GM18507 (cell line): ENCODE results near the gene CPED1.
"Not testable (repeated sequence)": the region's sequence is repeated elsewhere in the genome, so short reads cannot be mapped to it uniquely, and the experiment has no call there.

ENCODE experiments used
- DNase-seq: peaks from one replicate; pipeline ENCODE4 v3.0.0; 2011; ENCODE audit warnings: low read depth; ENCODE audit not compliant: insufficient read length; ENCODE audit errors: extremely low spot score
- FAIRE-seq: peaks from 2 replicates; lab custom pipeline; 2011; peaks lifted over from hg19 to GRCh38; lab: Jason Lieb, UNC

Gene CPED1

DNA sequence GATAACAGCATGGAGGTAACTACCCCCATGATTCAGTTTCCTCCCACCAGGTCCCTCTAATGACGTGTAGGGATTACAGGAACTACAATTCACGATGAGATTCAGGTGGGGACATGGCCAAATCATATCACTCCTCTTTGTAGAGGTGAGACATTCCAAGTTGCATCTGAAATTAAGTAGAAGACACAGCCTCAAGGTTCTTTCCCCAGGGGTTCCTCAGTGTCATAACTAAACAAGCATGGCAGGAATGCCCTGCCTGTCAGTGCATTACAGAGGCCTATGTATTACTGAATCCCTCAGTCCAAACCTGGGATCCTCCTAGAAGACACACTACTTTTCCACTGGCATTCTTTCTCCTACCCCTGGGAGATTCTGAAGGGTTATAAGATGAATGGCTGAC is 297.7 kb downstream of the CPED1 start:
- FAIRE-seq: no peak
- no peak for DNase-seq

DNA sequence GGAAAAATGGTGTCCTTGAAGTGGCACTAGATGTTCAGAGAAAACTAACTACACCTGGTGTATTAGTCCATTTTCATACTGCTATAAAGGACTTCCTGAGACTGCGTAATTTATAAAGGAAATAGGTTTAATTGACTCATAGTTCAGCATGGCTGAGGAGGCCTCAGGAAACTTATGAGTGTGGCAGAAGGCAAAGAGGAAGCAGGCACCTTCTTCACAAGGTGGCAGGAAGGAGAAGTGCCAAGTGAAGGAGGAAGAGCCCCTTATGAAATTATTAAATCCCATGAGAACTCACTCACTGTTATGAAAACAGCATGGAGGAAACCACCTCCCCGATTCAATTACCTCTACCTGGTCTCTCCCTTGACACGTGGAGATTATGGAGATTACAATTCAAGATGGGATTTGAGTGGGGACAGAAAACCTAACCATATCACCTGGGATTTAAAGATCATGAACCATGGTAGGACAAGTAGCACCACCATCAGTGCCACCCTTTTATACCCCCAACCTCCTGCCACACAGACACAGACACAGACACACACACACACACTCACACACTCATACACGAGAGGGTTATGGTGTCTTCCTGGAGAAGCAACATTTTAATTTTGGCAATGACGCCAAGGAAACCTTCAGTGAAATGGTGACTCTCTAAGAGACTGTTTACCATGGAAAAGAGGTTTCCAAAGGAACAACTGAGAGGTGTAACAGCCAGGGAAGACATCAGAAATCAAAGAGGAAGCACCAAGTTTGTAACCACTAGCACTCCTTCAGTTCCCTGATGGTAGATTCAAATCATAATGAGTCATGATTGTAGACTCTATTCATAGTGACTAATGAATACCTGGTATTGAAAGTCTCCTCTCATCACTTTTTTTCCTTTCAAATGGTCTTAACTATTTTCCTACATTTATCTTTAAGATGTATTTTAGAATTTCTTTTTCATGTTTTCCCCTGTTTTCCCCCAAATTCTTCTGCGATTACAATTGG is 298.5 kb downstream of the CPED1 start:
- FAIRE-seq (no peak), DNase-seq (no peak)

DNA sequence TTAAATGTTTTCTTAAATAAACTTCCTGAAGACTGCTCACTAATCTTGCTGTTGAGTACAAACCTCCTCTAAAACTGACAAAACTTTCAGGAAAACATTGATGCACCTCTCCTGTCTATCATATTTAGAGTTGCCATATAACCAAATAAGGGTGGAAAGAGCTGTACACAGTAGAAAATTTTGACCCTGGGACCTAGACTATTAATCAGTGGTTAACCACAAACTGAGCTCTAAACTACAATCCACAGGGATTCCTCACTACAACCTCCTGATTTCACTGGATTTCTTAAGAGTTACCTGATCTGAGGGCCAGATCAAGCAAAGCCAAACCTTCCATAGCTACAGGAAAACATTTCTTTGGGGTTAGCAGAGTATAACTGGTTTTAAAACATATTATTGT is 300.4 kb downstream of the CPED1 start:
- DNase-seq: no peak
- no peak for FAIRE-seq

DNA sequence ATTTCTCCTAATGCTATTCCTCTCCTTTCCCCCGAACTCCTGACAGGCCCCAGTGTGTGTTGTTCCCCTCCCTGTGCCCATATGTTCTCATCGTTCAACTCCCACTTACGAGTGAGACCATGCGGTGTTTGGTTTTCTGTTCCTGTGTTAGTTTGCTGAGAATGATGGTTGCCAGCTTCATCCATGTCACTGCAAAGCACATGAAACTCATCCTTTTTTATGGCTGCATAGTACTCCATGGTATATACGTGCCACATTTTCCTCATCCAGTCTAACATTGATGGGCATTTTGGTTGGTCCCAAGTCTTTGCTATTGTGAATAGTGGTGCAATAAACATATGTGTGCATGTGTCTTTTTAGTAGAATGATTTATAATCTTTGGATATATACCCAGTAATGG is 301.4 kb downstream of the CPED1 start:
- not testable (repeated sequence) for DNase-seq, FAIRE-seq

DNA sequence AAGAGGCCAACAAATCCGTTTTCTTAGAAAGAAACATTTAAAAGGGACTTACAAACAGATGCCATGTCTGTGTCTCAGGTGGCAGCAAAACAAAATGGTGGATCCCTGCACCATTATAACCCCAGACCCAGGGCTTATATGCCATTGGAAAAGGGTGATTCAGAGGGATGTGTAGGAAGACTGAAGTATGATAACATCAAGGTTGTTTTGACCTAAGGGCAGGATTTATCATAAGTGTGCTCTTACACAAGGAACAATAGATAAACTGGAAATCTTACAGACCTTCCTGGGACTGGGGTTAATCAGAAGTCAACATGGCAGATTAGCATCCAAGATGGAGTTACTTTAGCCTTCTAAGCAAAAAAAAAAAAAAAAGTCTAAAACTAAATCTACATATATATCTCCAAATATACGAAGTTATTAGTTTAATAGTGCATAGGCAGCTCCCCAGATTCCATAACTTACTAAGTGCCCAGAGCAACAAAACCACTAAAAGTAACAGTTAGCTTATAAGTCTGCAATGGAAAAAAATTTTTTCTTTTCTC is 306.0 kb downstream of the CPED1 start:
- FAIRE-seq (no peak), DNase-seq (no peak)

DNA sequence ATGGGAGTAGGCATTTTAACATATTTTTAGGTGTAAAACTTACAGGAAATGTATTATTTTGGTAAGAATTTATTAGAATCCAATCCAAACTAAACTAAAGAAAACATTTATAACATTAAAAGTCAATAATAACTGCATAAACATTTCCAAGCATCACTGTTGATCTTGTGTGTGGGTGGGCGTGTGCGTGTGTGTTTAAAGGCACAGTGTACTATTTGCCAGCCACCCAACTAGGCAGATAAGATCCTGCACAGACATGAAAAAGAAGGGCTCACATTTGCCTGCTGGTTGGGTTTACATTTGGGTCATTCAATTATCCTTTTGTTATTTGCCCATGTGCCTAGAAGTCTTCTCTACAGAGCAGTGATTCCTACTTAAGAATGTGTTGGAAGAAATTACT is 309.3 kb downstream of the CPED1 start:
- FAIRE-seq: no peak
- DNase-seq: no peak

DNA sequence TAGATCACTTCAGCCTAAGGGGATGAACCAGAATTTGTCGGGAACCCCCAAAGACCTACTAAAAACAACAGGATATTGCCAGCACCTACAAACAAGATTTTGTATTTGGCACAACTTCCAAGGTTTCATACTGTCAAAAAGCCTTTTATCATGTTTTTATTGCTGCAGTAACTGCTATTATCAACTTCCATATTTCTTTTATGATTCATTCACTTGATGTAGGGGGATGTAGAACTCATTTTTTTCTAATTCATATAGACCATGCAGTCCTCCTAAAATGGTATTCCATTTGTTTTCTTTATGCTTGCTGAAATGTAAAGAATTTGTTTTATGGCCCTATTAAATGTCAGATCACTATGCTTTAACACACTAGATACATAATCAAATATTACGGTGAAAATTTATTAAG is 310.3 kb downstream of the CPED1 start:
- DNase-seq (no peak), FAIRE-seq (no peak)

DNA sequence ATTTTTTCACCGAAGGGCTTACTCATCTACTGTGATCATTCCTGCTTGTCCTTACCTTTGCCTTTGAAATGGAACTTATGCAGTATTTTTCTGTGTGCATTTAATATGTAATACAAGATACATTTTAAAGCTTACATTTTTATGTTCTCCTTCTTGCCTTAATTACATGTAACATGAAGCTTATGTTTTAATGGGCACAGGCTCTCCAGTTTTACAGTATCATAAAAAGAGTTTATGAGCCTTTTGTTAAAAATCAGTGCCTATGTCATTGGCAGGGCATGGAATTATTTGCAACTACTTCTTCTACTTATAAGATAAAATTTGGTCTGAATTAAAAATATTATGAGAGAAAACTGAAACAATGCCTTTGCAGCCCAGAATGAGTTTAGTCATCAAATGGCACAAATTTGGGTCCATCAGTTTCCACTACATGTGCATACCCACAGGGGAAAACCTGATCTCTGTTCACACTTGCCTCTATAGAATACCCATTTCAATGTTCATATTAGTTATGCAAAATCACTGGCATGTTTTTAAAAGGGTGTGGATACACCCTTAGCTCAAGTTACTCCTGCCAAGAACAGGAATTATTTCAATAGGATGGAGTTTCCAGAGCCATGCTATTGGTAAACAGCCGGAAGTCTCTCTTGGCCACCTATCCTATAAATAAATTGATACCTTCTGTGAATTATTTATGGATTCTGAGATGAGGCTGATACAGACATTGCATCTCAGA is 312.3 kb downstream of the CPED1 start:
- no peak for DNase-seq
- no peak for FAIRE-seq

DNA sequence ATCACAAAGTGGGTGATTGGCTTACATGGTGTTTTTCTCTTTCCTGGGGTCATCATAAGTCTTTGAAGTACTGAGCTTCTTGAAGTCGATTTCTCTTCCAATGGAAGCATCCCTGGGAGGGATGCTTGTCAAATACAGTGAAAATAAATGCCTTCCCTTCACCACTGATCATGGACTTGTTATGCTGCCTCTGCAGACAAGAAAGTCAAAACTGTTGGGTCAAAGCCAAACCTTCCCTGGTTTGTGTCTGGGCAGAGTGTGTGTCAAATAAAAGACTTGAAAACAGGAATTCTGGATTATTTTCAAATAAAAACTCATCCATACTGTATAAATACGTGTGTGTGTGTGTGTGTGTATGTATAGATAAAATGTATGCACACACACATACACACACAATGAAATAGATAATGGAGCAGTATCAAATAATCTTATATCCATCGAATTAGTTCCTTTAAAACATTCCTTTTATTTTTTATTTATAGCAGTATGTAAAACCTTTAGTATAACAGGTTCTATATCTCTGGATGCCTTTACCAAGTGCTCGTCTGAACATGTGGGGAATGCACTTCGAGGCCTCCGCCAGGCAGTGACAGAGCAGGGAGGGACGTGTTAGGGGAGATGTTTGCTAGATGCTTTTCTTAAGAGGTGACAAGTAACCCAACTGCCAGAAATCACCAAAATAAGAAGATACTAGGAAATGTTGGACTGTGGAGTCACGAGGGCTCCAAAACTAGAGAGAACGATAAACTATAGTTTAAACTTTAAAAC is 313.1 kb downstream of the CPED1 start:
- FAIRE-seq (no peak), DNase-seq (no peak)

DNA sequence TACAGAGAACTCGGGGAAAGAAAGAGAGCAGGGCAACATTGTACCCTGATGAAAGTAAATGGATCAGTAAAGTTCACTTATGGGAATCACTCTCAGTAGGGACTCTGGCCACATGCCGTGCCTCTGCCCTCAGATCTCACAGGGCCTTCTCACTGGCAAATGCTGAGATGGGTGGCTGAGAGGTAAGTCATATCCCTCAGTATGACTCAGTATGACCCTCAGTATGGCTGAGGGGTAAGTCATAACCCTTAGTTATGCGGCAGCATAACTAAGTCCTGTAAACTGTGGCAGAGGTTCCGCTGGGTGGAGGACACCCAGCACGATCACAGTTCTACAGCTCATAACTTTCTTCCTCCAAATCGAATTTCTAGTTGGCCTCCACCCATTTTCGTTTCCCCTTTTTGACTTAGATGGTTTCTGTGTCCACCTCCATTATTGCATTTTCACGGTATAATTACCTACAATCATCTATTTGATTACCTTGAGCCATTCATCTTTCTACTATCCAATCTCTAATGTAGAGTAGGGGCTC is 313.8 kb downstream of the CPED1 start:
- FAIRE-seq: peak; percentile 83
- DNase-seq: no peak

DNA sequence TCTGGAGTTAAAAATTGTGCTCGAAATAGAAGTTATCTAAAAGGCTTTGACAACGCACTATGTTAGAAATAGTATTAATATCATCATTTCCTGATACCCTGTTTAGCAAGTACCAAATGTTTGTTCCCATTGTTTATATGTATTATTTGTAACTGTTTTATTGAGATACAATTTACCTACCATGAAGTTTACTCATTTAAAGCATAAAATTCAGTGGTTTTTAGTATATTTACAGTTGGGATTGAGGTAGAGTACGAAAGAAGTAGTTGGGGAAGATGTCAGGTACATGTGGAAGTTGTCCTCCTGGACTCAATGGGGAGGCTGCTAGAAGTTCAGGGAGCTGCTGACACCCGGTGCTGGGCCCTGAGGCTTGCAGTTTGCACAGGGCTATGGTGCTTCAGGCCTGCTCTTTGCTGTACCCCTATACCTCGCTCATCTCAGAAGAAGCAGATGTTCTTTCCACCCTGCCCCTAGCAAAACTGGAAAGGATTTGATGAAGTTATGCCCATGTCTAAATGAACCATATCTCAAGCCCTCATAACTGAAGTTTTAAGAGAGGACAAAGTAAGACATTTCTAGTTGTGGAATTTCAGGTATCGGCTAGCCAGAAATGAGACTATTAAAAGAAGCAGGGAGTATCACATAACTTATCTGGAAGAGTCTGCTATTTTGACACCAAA is 315.1 kb downstream of the CPED1 start:
- DNase-seq: no peak
- no peak for FAIRE-seq

DNA sequence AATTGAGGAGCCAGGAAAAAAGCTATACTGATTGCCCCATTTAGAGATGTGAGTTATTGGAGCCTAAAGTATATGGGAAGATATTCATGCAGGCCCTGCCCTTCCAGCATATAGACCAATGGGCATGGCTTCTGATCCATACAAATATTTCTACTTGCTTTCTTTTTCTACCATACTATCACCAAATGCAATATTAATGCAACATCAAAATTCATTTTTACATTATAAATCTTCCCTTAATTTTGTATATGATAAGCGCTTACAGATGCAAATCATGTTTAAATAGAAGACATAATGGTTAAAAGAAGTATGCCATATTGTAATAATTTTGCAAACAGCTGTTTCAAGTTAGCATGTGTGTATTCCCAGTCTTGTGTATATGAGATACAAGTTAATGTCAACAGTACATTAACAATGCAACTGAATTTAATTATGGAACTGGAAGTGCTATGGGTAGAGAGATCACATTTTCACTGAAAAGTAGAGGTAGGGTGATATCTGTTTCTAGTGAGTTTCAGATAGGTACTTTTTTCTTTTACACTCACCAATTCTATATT is 315.7 kb downstream of the CPED1 start:
- FAIRE-seq: no peak
- no peak for DNase-seq

DNA sequence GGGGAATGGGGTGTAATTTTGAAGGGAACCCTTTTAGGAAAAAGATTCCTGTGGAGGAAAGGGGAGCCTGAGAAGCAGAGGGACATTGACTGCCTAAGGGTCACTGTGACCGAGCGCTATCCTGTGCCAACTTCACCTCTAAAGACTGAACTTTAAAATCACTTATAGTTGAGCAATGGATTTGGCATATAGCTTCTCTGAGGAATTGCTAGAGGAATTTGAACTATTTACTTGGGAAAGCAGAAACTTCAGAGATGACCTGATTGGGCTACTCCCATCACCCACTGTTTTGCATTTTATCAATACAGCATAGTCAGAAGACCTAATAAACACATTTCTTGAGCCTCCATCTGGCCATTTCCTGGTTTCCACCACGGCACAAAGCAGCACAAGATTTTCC is 316.6 kb downstream of the CPED1 start:
- no peak for DNase-seq
- no peak for FAIRE-seq

DNA sequence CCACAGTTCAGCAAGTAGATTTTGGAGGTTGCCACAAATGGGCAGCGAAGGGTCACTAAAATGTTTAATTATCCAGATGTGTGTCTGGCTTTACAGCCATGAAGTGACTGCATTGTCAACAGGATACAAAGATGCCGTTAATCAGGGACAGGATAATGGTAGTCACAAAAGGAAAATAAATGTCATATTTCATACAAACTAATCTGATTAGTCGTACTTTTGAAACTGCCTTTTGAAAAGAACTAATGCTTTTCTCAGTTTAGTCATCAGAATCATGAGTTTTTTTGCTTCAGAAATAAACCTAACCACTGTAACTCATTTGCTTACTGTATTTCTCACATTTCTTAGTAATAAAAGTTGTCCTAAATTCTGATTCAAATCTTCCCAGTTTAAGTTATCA is 318.1 kb downstream of the CPED1 start:
- DNase-seq (no peak), FAIRE-seq (peak; percentile 42)

DNA sequence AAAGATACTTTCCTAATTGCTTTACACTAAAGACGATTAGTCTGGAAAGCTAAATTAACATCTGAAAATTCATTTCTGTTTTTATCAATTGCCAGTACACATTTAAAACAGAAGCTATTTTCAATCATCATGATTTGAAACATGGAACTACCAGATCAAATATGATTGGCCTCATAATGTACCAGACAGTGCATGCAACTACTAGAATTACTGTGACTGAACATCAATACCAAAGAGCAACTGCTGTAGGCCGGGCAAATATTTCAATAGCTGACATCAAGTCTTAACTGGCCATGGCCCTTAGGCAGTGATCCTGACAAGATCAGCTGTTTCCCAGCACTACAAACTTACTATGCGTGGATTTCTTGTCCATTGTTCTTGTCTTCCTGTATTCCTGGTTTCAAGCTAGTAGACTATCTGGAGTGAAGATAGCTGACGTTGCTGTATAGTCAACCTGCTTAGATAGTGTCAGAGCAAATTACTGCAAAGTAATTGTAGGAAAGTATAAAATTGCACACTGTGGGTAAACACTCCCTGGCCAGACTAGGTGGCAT is 318.6 kb downstream of the CPED1 start:
- DNase-seq: no peak
- FAIRE-seq: no peak

DNA sequence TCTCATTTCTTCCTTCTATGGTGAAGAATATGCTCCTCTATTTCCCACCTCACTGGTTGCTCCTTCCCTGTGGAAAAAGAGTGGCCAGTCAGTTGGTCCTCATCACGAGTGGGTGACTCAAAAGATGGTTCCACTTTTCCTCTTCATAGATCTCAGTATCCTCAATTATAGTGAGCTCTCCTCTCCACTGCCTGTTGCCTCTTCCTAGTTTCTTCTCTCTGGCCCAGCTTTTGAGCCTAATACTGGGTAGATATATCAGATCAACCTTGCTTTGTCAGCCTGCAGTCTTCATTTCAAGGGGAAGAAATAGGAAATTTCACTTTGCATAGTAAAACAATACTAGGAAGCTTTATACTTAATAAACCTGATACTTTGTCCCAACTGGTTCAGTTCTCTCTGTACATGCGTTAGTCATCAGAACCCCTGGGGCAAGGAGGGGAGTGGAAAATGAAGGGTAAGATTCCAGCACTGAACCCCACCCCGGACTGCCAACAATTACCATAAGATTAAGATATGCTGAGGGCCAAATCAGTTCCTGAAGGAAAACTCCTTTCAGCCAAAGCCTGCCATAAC is 324.8 kb downstream of the CPED1 start:
- no peak for FAIRE-seq
- DNase-seq: no peak

DNA sequence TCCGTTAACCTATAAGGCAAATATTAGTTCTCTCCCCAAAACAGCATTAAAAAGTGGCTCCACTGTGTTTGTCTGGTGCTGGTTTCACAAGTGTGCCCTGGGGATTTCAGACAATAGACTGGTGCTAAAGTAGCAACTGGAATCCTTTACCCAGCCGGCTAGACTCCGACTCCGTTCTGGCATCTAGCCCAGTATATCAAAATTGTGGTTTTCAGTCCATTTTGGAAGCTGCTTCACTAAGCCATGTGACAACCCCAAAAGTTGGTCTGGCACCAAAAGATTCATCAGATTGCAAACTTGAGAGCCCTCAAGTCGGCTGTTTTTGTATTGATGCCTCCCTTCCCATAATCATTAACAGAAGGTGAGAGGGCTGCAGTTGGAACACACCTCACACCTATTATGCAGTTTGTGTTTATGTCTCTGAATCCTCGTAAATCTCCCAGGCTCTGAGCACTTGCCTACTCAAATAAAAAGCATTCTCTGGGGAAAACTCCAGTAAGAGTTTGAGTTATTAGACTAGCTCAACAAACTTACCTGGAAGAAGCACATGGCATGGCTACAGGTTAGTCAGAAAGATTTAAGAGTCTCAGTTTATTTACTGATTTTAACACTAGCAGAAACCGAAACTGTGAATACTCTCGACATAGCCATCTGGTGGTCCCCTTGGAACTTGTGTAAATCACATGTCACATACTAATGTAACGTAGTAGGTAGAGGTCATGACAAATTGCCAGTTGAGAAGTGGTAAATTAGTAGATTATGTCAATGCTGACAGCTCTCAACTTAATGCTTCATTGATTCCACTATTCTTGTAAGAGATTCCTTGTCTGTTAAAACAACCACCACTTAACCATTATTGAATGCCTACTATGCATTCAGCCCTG is 325.5 kb downstream of the CPED1 start:
- FAIRE-seq: peak; percentile 85
- DNase-seq: no peak
